ENCODE measurements around the gene SIX1.

DNA sequence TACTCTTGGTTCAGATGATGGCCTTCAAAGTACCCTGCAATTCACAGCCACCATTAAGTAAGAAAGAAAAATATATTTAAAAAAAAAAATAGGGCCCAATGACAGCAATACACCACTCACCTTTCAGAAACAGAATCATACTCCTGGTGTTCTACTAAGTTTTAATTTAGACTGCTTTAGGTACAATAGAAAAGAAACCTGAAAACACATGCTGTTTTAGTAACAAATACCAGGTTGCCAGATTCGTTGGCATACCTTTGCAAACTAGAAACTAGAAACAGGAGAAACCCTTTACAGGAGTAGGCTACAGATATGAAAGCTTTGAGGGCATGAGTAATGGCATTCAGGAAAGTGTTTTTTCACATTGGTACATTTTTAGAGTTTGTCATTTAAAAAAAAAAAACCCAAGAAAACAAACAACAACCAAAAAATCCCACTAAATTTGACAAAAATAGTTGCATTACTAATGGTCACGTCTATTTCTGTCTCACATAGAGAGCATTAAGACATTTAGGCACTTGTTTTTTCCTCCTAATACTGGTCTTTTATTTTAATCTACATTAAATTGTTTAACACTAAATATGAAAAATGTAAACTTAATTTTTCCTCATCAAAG, 4.0 kb downstream of the SIX1 start:
- TF ChIP-seq, protein P1, sequence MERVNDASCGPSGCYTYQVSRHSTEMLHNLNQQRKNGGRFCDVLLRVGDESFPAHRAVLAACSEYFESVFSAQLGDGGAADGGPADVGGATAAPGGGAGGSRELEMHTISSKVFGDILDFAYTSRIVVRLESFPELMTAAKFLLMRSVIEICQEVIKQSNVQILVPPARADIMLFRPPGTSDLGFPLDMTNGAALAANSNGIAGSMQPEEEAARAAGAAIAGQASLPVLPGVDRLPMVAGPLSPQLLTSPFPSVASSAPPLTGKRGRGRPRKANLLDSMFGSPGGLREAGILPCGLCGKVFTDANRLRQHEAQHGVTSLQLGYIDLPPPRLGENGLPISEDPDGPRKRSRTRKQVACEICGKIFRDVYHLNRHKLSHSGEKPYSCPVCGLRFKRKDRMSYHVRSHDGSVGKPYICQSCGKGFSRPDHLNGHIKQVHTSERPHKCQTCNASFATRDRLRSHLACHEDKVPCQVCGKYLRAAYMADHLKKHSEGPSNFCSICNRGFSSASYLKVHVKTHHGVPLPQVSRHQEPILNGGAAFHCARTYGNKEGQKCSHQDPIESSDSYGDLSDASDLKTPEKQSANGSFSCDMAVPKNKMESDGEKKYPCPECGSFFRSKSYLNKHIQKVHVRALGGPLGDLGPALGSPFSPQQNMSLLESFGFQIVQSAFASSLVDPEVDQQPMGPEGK (CRISPR knock-in tag; IDR thresholded peaks at IDR 0.05; ENCODE audit: borderline replicate concordance), result no peak
- TF ChIP-seq ARNTL (CRISPR knock-in tag; IDR thresholded peaks at IDR 0.05; ENCODE audit: borderline replicate concordance, low read depth) (no peak), ZC3H10 (CRISPR knock-in tag; IDR thresholded peaks at IDR 0.05) (no peak), ESRRG (CRISPR knock-in tag; IDR thresholded peaks at IDR 0.05) (no peak), RARB (CRISPR knock-in tag; IDR thresholded peaks at IDR 0.05) (no peak), ISL1 (CRISPR knock-in tag; IDR thresholded peaks at IDR 0.05) (no peak), TOX (CRISPR knock-in tag; IDR thresholded peaks at IDR 0.05; ENCODE audit: borderline replicate concordance) (no peak), ZFP30 (CRISPR knock-in tag; IDR thresholded peaks at IDR 0.05) (no peak)

All from SK-N-SH treated with all-trans-retinoic acid at 6 μM for 48 hours (cell line).